ENCODE measurements around the gene IRF2BP1.

The IRF2BP1 gene

GRCh38 chr19:45863840-45864628 is 21.9 kb downstream of the IRF2BP1 start, which contains the start of gene FOXA3:
Gene FOXA3 (plus strand): TSS chr19:45864326. CDS start chr19:45864457, 131 bp downstream.
- Mint-ChIP-seq H3K4me3 (peak within 1 kb of the TSS; percentile 97), H3K9me3 (no peaks in the 10 kb centered on the region), H3K27ac (peak within 1 kb of the TSS; percentile 98), H3K27me3 (peaks cover 26% of the 10 kb centered on the region), H3K36me3 (ENCODE audit: low read depth) (peaks cover 32% of the 10 kb centered on the region), H3K4me1 (ENCODE audit: low read depth) (peaks cover 26% of the 10 kb centered on the region)
- peak; percentile 76 for DNase-seq

GRCh38 chr19:45863335-45863839 is 22.6 kb downstream of the IRF2BP1 start:
- peaks cover 38% of the 10 kb centered on the region for H3K36me3 Mint-ChIP-seq (ENCODE audit: low read depth)
- peak overlapping the region; percentile 97 for H3K4me3 Mint-ChIP-seq
- no peaks in the 10 kb centered on the region for H3K9me3 Mint-ChIP-seq
- no peak for DNase-seq
- H3K27me3 Mint-ChIP-seq: peaks cover 26% of the 10 kb centered on the region
- peak overlapping the region; percentile 98 for H3K27ac Mint-ChIP-seq
- peaks cover 27% of the 10 kb centered on the region for H3K4me1 Mint-ChIP-seq (ENCODE audit: low read depth)

GRCh38 chr19:45862564-45863334 is 23.2 kb downstream of the IRF2BP1 start, which contains the start of gene SYMPK:
Gene SYMPK (minus strand): TSS chr19:45863147. CDS start chr19:45854495, 8,652 bp downstream.
- H3K27ac Mint-ChIP-seq: peak within 1 kb of the TSS; percentile 98
- peaks cover 26% of the 10 kb centered on the region for H3K27me3 Mint-ChIP-seq
- H3K36me3 Mint-ChIP-seq (ENCODE audit: low read depth): peaks cover 45% of the 10 kb centered on the region
- peak; percentile 97 for DNase-seq
- H3K9me3 Mint-ChIP-seq: no peaks in the 10 kb centered on the region
- H3K4me3 Mint-ChIP-seq: peak within 1 kb of the TSS; percentile 97
- H3K4me1 Mint-ChIP-seq (ENCODE audit: low read depth): peaks cover 31% of the 10 kb centered on the region

GRCh38 chr19:45862271-45862563 is 23.7 kb downstream of the IRF2BP1 start:
- Mint-ChIP-seq H3K27ac (peak overlapping the region; percentile 98), H3K4me3 (peak overlapping the region; percentile 97), H3K36me3 (ENCODE audit: low read depth) (peaks cover 45% of the 10 kb centered on the region), H3K4me1 (ENCODE audit: low read depth) (peaks cover 31% of the 10 kb centered on the region), H3K27me3 (peaks cover 26% of the 10 kb centered on the region), H3K9me3 (no peaks in the 10 kb centered on the region)
- no peak for DNase-seq

- DNase-seq: no peak
- H3K9me3 Mint-ChIP-seq: no peaks in the 10 kb centered on the region
- H3K27ac Mint-ChIP-seq: peak overlapping the region; percentile 98
- peak overlapping the region; percentile 97 for H3K4me3 Mint-ChIP-seq
- H3K36me3 Mint-ChIP-seq (ENCODE audit: low read depth): peaks cover 59% of the 10 kb centered on the region
- peaks cover 31% of the 10 kb centered on the region for H3K4me1 Mint-ChIP-seq (ENCODE audit: low read depth)
- H3K27me3 Mint-ChIP-seq: peaks cover 23% of the 10 kb centered on the region
Observed at GRCh38 chr19:45860359-45861259, 25.3 kb downstream of the IRF2BP1 start.

GRCh38 chr19:45854167-45854778 is 31.7 kb downstream of the IRF2BP1 start:
- Mint-ChIP-seq H3K9me3 (no peaks in the 10 kb centered on the region), H3K4me3 (no peak overlapping the region), H3K27ac (no peak overlapping the region), H3K27me3 (no peaks in the 10 kb centered on the region), H3K36me3 (ENCODE audit: low read depth) (peaks cover 92% of the 10 kb centered on the region), H3K4me1 (ENCODE audit: low read depth) (peaks cover 5% of the 10 kb centered on the region)
- DNase-seq: no peak

- peak overlapping the region; percentile 50 for H3K27ac Mint-ChIP-seq
- no peaks in the 10 kb centered on the region for H3K27me3 Mint-ChIP-seq
- H3K4me3 Mint-ChIP-seq: no peak overlapping the region
- peaks cover under 1% of the 10 kb centered on the region for H3K4me1 Mint-ChIP-seq (ENCODE audit: low read depth)
- H3K36me3 Mint-ChIP-seq (ENCODE audit: low read depth): peaks cover 92% of the 10 kb centered on the region
- DNase-seq: no peak
- H3K9me3 Mint-ChIP-seq: no peaks in the 10 kb centered on the region
Observed at GRCh38 chr19:45852983-45853382, 33.0 kb downstream of the IRF2BP1 start.

GRCh38 chr19:45852145-45852750 is 33.7 kb downstream of the IRF2BP1 start:
- peaks cover 96% of the 10 kb centered on the region for H3K36me3 Mint-ChIP-seq (ENCODE audit: low read depth)

GRCh38 chr19:45848922-45849321 is 37.0 kb downstream of the IRF2BP1 start:
- DNase-seq: no peak
- Mint-ChIP-seq H3K4me1 (ENCODE audit: low read depth) (no peaks in the 10 kb centered on the region), H3K36me3 (ENCODE audit: low read depth) (peaks cover 93% of the 10 kb centered on the region), H3K27ac (no peak overlapping the region), H3K9me3 (no peaks in the 10 kb centered on the region), H3K27me3 (no peaks in the 10 kb centered on the region), H3K4me3 (no peak overlapping the region)

More at GRCh38 chr19:45852145-45852750, 33.7 kb downstream of the IRF2BP1 start:
- Mint-ChIP-seq H3K27ac (peak overlapping the region; percentile 50), H3K4me3 (no peak overlapping the region), H3K27me3 (no peaks in the 10 kb centered on the region), H3K4me1 (ENCODE audit: low read depth) (no peaks in the 10 kb centered on the region), H3K9me3 (no peaks in the 10 kb centered on the region)
- no peak for DNase-seq

GRCh38 chr19:45847663-45848062 is 38.3 kb downstream of the IRF2BP1 start:
- no peaks in the 10 kb centered on the region for H3K4me1 Mint-ChIP-seq (ENCODE audit: low read depth)
- no peaks in the 10 kb centered on the region for H3K9me3 Mint-ChIP-seq
- H3K4me3 Mint-ChIP-seq: no peak overlapping the region
- no peaks in the 10 kb centered on the region for H3K27me3 Mint-ChIP-seq
- H3K27ac Mint-ChIP-seq: no peak overlapping the region
- DNase-seq: no peak
- H3K36me3 Mint-ChIP-seq (ENCODE audit: low read depth): peaks cover 95% of the 10 kb centered on the region

GRCh38 chr19:45842198-45842597 is 43.7 kb downstream of the IRF2BP1 start:
- no peak for DNase-seq
- H3K36me3 Mint-ChIP-seq (ENCODE audit: low read depth): peaks cover 90% of the 10 kb centered on the region
- no peaks in the 10 kb centered on the region for H3K27me3 Mint-ChIP-seq
- no peak overlapping the region for H3K4me3 Mint-ChIP-seq
- no peaks in the 10 kb centered on the region for H3K4me1 Mint-ChIP-seq (ENCODE audit: low read depth)
- no peak overlapping the region for H3K27ac Mint-ChIP-seq
- no peaks in the 10 kb centered on the region for H3K9me3 Mint-ChIP-seq

- Mint-ChIP-seq H3K4me1 (ENCODE audit: low read depth) (no peaks in the 10 kb centered on the region), H3K9me3 (no peaks in the 10 kb centered on the region), H3K27ac (no peak overlapping the region)
Observed at GRCh38 chr19:45834970-45835369, 51.0 kb downstream of the IRF2BP1 start.

More at GRCh38 chr19:45834970-45835369, 51.0 kb downstream of the IRF2BP1 start:
- Mint-ChIP-seq H3K36me3 (ENCODE audit: low read depth) (peaks cover 92% of the 10 kb centered on the region), H3K4me3 (no peak overlapping the region), H3K27me3 (no peaks in the 10 kb centered on the region)
- no peak for DNase-seq

Data from activated T-cell treated with anti-CD3 and anti-CD28 coated beads, Interleukin-2, amount 50 U/mL, for 24 hours (primary cell).